GM21576 (cell line): ENCODE results near the gene SLC22A12.

Experiments used
- ATAC-seq: cut with Tn5 transposase; IDR thresholded peaks from one replicate; pipeline ENCODE4 v1.9.1; 2021; ENCODE audit warnings: mild to moderate bottlenecking, moderate library complexity; ENCODE audit not compliant: unreplicated experiment

The SLC22A12 gene

GRCh38 chr11:64562723-64563351, 28.2 kb upstream of the SLC22A12 start:
- ATAC-seq = no peak

- no peak for ATAC-seq
Measured at GRCh38 chr11:64563966-64564365, 27.1 kb upstream of the SLC22A12 start.

GRCh38 chr11:64564419-64564818, 26.6 kb upstream of the SLC22A12 start:
- ATAC-seq = no peak

- no peak for ATAC-seq
Measured at GRCh38 chr11:64564947-64565889, 25.8 kb upstream of the SLC22A12 start.

- no peak for ATAC-seq
Measured at GRCh38 chr11:64566042-64566914, 24.7 kb upstream of the SLC22A12 start.

- no peak for ATAC-seq
Measured at GRCh38 chr11:64566915-64567891, 23.8 kb upstream of the SLC22A12 start.

- no peak for ATAC-seq
Measured at GRCh38 chr11:64568041-64568571, 22.9 kb upstream of the SLC22A12 start.

- no peak for ATAC-seq
Measured at GRCh38 chr11:64568584-64569140, 22.4 kb upstream of the SLC22A12 start.

- no peak for ATAC-seq
Measured at GRCh38 chr11:64569300-64569970, 21.6 kb upstream of the SLC22A12 start.

GRCh38 chr11:64570341-64570740, 20.7 kb upstream of the SLC22A12 start:
- ATAC-seq = no peak

- ATAC-seq = no peak
Measured at GRCh38 chr11:64571050-64571409, 20.0 kb upstream of the SLC22A12 start.

- ATAC-seq = no peak
Measured at GRCh38 chr11:64571410-64572091, 19.5 kb upstream of the SLC22A12 start.

- no peak for ATAC-seq
Measured at GRCh38 chr11:64572143-64572542, 18.9 kb upstream of the SLC22A12 start.

GRCh38 chr11:64577202-64577601, 13.8 kb upstream of the SLC22A12 start:
- no peak for ATAC-seq

GRCh38 chr11:64580412-64580811, 10.6 kb upstream of the SLC22A12 start:
- ATAC-seq = no peak

GRCh38 chr11:64581057-64581523, 9.9 kb upstream of the SLC22A12 start:
- ATAC-seq = no peak

GRCh38 chr11:64582885-64583284, 8.1 kb upstream of the SLC22A12 start:
- no peak for ATAC-seq
